ENCODE measurements around the gene FMO5.

Gene FMO5

GRCh38 chr1:147260956-147261355 is 35.8 kb upstream of the FMO5 start:
- no peak for TF ChIP-seq CTCF (IDR thresholded peaks at IDR 0.05; ENCODE audit: low read depth, low read length)
- H3K4me3 ChIP-seq (ENCODE audit: low read depth, low read length): no peak overlapping the region

GRCh38 chr1:147252540-147252939 is 27.4 kb upstream of the FMO5 start:
- TF ChIP-seq CTCF (IDR thresholded peaks at IDR 0.05; ENCODE audit: low read depth, low read length): no peak
- no peak overlapping the region for H3K4me3 ChIP-seq (ENCODE audit: low read depth, low read length)

GRCh38 chr1:147247656-147248238 is 22.6 kb upstream of the FMO5 start:
- TF ChIP-seq CTCF (IDR thresholded peaks at IDR 0.05; ENCODE audit: low read depth, low read length): no peak

GRCh38 chr1:147246910-147247655 is 21.9 kb upstream of the FMO5 start:
- H3K4me3 ChIP-seq (ENCODE audit: low read depth, low read length): no peak overlapping the region
- TF ChIP-seq CTCF (IDR thresholded peaks at IDR 0.05; ENCODE audit: low read depth, low read length): no peak

More at GRCh38 chr1:147247656-147248238, 22.6 kb upstream of the FMO5 start:
- H3K4me3 ChIP-seq (ENCODE audit: low read depth, low read length): no peak overlapping the region

GRCh38 chr1:147246044-147246690 is 21.0 kb upstream of the FMO5 start:
- no peak overlapping the region for H3K4me3 ChIP-seq (ENCODE audit: low read depth, low read length)
- no peak for TF ChIP-seq CTCF (IDR thresholded peaks at IDR 0.05; ENCODE audit: low read depth, low read length)

GRCh38 chr1:147245586-147246021 is 20.5 kb upstream of the FMO5 start:
- no peak overlapping the region for H3K4me3 ChIP-seq (ENCODE audit: low read depth, low read length)
- no peak for TF ChIP-seq CTCF (IDR thresholded peaks at IDR 0.05; ENCODE audit: low read depth, low read length)

GRCh38 chr1:147245129-147245528 is 20.0 kb upstream of the FMO5 start:
- no peak for TF ChIP-seq CTCF (IDR thresholded peaks at IDR 0.05; ENCODE audit: low read depth, low read length)
- no peak overlapping the region for H3K4me3 ChIP-seq (ENCODE audit: low read depth, low read length)
